Lower lobe of right lung (tissue), 2 donors: Measurements from ENCODE around the gene POLR3GL. TPM values are rescaled to one million over a fixed set of nuclear protein-coding genes. Genes with fewer than 3 reads are reported as not detected.

Experiments used
- ATAC-seq, 2 donors: fragments of 200-7000 bp; cut with Tn5 transposase; one replicate each; pipeline ENCODE4 v1.9.1; 2020 to 2022; ENCODE audit warnings: mild to moderate bottlenecking in 2 of 2, moderate library complexity in 2 of 2
- DNase-seq: peaks from one replicate; pipeline ENCODE4 v3.0.0-alpha.2; 2020
- H3K27ac ChIP-seq: fragments of 200-600 bp; one replicate; pipeline ENCODE4 v1.8.0; 2022
- H3K27me3 ChIP-seq: fragments of 200-600 bp; one replicate; pipeline ENCODE4 v1.8.0; 2022; ENCODE audit warnings: low read depth
- H3K36me3 ChIP-seq: fragments of 200-600 bp; one replicate; pipeline ENCODE4 v1.8.0; 2022; ENCODE audit warnings: mild to moderate bottlenecking
- H3K4me1 ChIP-seq: fragments of 200-600 bp; one replicate; pipeline ENCODE4 v1.8.0; 2022
- H3K4me3 ChIP-seq: fragments of 200-600 bp; one replicate; pipeline ENCODE4 v1.8.0; 2022; ENCODE audit warnings: mild to moderate bottlenecking
- H3K9me3 ChIP-seq: fragments of 200-600 bp; one replicate; pipeline ENCODE4 v1.8.0; 2022
- intact Hi-C: fragments of 100-400 bp; cut with DNase I; formaldehyde crosslinking; loops from one replicate; pipeline ENCODE4 v1.11.0; 2022
- long read RNA-seq: library from polyadenylated mRNA; unstranded; transcript quantifications from one replicate; pipeline ENCODE4 v2.0.0, GENCODE V29; 2021
- total RNA-seq: library from RNA; stranded (reverse); fragmentation: NEBNext Ultra II Directional; extraction: Animal tissue kit (Norgen Biotek cat#: 25700); gene quantifications from one replicate; pipeline ENCODE4 v1.2.1, GENCODE V29; 2021
- TF ChIP-seq, protein P1 (sequence below): fragments of 200-600 bp; IDR thresholded peaks from one replicate; pipeline ENCODE4 v1.8.0; 2022; ENCODE audit warnings: antibody characterized with exemption, mild to moderate bottlenecking
- donor health status: DM: no; HTN: yes; CAD: no; lungs with severe emphysema.

POLR3GL gene, protein sequence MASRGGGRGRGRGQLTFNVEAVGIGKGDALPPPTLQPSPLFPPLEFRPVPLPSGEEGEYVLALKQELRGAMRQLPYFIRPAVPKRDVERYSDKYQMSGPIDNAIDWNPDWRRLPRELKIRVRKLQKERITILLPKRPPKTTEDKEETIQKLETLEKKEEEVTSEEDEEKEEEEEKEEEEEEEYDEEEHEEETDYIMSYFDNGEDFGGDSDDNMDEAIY
- 25.4 TPM for total RNA-seq
- long read RNA-seq, transcript POLR3GL-202 (8 exons, 1,165 nt): major isoform, 26 of 42 reads
- long read RNA-seq, partial matches to known transcripts: 8 of 42 reads
- long read RNA-seq, other reads (novel, unspliced or antisense): 6 of 42 reads

DNA sequence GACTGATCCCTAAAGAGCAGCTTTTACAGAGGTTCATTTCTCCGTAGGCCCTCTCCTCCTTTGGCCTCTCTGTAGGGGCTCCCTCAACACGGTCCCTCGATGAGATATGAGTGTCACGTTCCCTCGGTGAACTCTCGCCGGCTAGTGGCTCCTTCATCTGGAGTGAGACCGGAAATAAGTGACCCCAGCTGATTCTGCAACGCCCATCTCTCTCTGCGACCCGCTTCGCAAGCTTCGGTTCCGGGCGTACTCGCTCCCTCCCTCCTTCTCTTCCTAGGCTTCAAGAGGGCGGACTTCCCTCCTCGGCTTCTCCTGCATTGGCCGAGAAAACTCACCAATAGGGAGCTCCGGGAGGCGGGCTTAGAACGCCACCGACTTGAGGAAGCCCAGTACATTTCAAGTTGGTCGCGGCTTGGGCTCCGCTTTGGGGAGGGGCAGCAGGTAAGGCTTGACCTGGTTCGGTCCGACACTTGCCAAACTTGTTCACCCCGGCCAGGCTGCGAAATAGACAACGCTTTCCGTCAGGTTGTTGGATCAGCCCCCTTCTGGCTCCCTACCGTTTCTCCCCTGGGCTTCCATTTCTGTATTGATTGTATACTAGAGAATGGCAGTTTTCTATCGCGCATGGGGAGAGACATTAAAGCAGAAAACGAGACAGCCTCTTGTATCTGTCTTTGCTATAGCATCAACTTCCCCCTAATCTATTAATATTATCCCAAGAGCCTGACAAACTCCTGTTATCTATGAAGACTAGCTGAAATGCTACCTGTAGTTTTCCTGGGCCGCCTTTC, at the start of gene POLR3GL, which contains the start of gene ANKRD34A:
TSS of gene POLR3GL (plus strand) at position 363 of the 791 bp plus-strand sequence. CDS start 10,176 bp downstream, outside the sequence.
TSS of gene ANKRD34A (minus strand) at position 248 of the 791 bp plus-strand sequence. CDS start 2,816 bp downstream, outside the sequence.
- Histone ChIP-seq H3K27me3 (no peaks in the 10 kb centered on the region), H3K9me3 (no peaks in the 10 kb centered on the region), H3K36me3 (no peaks in the 10 kb centered on the region), H3K4me1 (peaks cover 51% of the 10 kb centered on the region), H3K4me3 (peak within 1 kb of the TSS; percentile 66), H3K27ac (peak within 1 kb of the TSS; percentile 85)
- DNase-seq (peak; percentile 99), ATAC-seq (peak; percentile 95 to 96)
- TF ChIP-seq, protein P1, sequence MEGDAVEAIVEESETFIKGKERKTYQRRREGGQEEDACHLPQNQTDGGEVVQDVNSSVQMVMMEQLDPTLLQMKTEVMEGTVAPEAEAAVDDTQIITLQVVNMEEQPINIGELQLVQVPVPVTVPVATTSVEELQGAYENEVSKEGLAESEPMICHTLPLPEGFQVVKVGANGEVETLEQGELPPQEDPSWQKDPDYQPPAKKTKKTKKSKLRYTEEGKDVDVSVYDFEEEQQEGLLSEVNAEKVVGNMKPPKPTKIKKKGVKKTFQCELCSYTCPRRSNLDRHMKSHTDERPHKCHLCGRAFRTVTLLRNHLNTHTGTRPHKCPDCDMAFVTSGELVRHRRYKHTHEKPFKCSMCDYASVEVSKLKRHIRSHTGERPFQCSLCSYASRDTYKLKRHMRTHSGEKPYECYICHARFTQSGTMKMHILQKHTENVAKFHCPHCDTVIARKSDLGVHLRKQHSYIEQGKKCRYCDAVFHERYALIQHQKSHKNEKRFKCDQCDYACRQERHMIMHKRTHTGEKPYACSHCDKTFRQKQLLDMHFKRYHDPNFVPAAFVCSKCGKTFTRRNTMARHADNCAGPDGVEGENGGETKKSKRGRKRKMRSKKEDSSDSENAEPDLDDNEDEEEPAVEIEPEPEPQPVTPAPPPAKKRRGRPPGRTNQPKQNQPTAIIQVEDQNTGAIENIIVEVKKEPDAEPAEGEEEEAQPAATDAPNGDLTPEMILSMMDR: no peak
- intact Hi-C loops: no loop called here

DNA sequence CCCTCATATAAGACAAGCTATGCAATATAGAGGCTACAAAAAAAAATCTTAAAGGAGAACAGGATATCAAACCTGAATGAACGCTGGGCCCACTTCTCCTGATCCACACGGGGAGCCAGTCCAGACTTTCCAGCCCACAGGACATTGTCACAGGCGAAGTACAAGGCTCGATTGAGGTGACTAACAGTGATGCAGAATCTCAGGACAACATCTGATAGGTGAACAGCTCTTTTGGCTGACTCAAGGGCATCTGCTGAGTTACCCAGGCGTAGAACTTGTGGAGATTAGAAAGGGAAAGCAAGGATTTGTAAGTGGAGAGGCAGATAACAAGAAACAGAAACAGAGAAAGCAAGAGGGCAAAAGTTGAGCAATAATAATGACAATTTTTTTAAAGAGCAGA, 47.7 kb upstream of the POLR3GL start:
- intact Hi-C loops: no loop called here
- H3K27me3 ChIP-seq: no peaks in the 10 kb centered on the region
- ATAC-seq (no peak), DNase-seq (no peak)
- H3K4me3 ChIP-seq: no peak overlapping the region
- TF ChIP-seq, protein P1: no peak
- no peak overlapping the region for H3K27ac ChIP-seq
- peaks cover 26% of the 10 kb centered on the region for H3K4me1 ChIP-seq
- peaks cover 50% of the 10 kb centered on the region for H3K36me3 ChIP-seq
- no peaks in the 10 kb centered on the region for H3K9me3 ChIP-seq

DNA sequence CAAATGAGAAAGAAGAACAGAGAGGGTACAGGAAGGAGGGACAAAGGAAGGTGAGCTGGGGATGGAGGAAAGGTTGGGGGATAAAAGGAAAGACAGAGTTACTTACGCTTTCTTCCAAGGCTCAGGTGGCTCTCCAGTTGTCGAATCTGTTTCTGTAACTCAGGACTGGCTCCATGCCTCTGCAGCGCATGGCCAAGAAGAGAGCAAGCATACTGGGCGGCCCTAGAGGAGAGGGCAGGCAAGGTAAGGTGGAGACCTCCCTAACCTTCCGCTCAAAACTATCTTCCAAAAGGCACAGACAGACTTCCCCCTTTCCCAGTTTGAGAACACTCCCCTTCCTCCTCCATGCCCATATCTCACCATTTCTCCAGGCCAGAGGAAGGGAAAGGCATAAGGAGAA, 46.9 kb upstream of the POLR3GL start:
- intact Hi-C loops: no loop called here
- TF ChIP-seq, protein P1: no peak
- DNase-seq (no peak), ATAC-seq (no peak)
- H3K9me3 ChIP-seq: no peaks in the 10 kb centered on the region
- H3K4me3 ChIP-seq: peak overlapping the region; percentile 91
- peak overlapping the region; percentile 79 for H3K27ac ChIP-seq
- H3K4me1 ChIP-seq: peaks cover 26% of the 10 kb centered on the region
- no peaks in the 10 kb centered on the region for H3K27me3 ChIP-seq
- H3K36me3 ChIP-seq: peaks cover 45% of the 10 kb centered on the region

DNA sequence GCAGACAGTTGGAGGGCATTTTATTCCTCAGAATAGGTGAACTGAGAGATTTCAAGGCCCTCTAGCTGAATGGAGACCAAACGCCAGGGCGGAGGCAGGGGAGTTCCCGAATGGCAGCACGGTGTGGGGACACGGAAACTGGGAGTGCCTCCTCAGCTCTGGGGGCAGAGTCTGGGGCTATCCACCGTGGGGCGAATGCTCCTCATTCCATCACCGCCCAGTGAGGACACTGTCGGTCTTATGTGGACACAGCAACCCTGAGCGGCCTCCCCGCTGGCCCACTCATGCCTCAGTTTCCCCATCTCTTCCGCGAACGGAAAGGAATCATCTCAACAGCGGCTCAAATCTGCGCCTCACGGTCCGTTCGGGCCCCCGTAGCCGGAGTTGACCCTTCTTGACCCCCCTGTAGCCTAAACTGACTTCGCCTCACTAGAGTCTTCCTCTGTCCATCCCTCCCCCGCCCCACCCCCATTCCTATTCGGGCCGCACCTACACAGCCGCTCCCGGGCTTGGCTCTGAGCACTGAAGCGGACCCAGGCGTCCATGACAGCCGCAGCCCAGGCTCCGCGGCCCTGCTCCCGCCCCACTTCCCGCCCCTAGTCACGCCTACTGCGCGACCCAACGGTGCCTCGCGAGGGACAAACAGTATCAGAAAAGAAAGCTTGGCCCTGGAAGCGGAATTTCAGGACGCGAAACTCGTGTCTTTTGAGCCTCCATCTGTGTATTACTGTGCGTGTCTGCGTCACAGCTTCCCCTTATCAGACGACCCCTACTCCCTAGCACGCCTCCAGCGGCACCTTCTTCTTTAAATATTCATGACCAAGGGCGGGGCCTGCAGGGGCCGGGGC, 46.1 kb upstream of the POLR3GL start, which contains the start of gene PEX11B:
TSS of gene PEX11B (minus strand) at position 574 of the 848 bp plus-strand sequence. CDS start at position 545, 29 bp downstream.
- ATAC-seq: peak; percentile 97
- intact Hi-C loops: no loop called here

More for the DNA sequence above, 46.1 kb upstream of the POLR3GL start, which contains the start of gene PEX11B:
- no peaks in the 10 kb centered on the region for H3K27me3 ChIP-seq
- TF ChIP-seq, protein P1: no peak
- H3K9me3 ChIP-seq: no peaks in the 10 kb centered on the region
- DNase-seq: peak; percentile 93
- peak within 1 kb of the TSS; percentile 91 for H3K4me3 ChIP-seq
- peaks cover 26% of the 10 kb centered on the region for H3K4me1 ChIP-seq
- H3K36me3 ChIP-seq: peaks cover 46% of the 10 kb centered on the region
- peak within 1 kb of the TSS; percentile 79 for H3K27ac ChIP-seq
